Stimulated activated CD4-positive, alpha-beta T cell treated with anti-CD3 and anti-CD28 coated beads, Interleukin-1b, Interleukin-23, amount 100 ng/mL, for 24 hours (primary cell): ENCODE measurements around the gene ARAP3.
"Not testable (repeated sequence)": the region's sequence is repeated elsewhere in the genome, so short reads cannot be mapped to it uniquely, and the experiment has no call there.

Experiments used
- DNase-seq, 4 experiments: peaks; one replicate each; pipeline ENCODE4 v3.0.0-alpha.2; 2020; ENCODE audit warnings: low read depth in 4 of 4, low spot score in 1 of 4

ARAP3 gene, protein sequence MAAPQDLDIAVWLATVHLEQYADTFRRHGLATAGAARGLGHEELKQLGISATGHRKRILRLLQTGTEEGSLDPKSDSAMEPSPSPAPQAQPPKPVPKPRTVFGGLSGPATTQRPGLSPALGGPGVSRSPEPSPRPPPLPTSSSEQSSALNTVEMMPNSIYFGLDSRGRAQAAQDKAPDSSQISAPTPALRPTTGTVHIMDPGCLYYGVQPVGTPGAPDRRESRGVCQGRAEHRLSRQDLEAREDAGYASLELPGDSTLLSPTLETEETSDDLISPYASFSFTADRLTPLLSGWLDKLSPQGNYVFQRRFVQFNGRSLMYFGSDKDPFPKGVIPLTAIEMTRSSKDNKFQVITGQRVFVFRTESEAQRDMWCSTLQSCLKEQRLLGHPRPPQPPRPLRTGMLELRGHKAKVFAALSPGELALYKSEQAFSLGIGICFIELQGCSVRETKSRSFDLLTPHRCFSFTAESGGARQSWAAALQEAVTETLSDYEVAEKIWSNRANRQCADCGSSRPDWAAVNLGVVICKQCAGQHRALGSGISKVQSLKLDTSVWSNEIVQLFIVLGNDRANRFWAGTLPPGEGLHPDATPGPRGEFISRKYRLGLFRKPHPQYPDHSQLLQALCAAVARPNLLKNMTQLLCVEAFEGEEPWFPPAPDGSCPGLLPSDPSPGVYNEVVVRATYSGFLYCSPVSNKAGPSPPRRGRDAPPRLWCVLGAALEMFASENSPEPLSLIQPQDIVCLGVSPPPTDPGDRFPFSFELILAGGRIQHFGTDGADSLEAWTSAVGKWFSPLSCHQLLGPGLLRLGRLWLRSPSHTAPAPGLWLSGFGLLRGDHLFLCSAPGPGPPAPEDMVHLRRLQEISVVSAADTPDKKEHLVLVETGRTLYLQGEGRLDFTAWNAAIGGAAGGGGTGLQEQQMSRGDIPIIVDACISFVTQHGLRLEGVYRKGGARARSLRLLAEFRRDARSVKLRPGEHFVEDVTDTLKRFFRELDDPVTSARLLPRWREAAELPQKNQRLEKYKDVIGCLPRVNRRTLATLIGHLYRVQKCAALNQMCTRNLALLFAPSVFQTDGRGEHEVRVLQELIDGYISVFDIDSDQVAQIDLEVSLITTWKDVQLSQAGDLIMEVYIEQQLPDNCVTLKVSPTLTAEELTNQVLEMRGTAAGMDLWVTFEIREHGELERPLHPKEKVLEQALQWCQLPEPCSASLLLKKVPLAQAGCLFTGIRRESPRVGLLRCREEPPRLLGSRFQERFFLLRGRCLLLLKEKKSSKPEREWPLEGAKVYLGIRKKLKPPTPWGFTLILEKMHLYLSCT (N-terminal part only)

DNA sequence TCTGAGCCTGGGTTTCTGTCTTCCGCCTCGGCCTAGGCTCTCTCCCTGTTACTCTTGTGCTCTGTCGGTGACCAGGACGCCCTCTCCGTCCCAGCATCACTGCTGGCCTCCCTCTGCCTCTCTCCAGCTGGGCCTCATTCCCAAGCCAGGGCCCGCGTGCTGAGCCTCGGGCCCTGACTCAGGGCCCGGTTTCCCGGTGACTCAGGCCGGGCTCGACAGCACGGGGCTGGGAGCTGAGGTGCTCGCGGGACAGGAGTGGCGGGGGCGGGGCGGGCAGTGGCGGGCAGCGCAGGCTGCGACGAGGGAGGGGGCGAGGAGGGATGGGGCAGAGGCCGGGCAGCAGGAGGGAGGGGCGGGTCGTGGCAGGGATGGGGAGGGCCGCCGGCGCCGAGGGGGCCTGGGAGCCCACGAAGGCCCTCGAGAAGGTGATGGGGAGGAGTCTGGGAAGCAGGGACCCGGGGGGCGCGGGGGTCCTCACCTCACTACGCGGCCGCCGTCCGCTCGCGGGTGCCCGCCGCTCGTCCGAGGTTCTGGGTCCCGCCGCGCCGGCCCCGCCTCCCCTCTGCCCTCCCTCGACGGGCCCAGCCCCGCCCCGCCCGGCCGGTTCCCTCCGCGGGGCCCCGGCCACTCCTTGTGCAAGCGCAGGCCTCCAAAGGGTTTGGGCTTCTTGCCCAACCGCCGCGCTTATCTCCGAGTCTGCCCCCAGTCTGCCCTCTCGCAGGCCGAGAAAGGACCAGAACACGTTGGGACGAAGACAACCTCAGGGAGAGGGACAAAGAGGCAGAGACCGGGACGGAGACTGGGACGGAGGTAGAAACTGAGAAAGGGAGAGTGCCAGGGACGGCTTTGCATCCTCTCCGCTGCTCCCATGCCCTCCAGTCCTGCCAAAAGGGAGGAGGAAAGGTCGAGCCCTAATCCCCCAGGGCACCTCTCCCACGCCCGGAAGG lies at the start of gene ARAP3:
Gene ARAP3, minus strand, starts transcription at position 536 of the 947 bp plus-strand sequence. CDS start 1,744 bp downstream, outside the sequence.
- DNase-seq = no peak

DNA sequence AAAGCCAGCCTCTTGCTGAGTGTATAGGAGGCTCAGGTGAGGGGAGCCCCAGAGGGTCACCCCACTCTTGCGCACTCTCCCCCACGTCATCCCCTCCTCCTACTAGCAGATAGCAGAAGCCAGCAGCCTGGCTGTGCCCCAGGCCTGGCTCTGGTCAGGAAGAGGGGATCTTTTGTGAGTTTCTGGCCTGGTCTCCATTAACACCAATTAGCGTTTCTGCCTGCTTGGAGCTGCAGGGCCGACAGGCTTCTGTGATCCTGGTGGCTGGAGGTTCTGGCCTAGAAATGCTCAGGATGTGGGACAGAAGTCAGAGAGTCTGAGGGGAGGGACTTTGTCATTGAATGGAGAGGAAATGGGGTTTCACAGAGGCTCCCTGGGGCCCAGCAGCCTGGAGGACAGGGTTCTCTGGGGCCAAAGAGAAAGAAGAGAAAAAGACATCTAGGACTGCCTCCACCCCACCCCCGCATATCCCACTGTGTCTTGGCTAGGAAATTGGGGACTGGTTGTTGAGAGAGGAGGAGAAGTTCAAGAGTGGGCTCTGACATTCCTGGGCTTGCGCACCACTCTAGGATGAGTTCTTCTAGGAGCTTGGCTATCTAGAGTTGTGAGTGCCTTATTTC lies 47.5 kb upstream of the ARAP3 start:
- DNase-seq = no peak

DNA sequence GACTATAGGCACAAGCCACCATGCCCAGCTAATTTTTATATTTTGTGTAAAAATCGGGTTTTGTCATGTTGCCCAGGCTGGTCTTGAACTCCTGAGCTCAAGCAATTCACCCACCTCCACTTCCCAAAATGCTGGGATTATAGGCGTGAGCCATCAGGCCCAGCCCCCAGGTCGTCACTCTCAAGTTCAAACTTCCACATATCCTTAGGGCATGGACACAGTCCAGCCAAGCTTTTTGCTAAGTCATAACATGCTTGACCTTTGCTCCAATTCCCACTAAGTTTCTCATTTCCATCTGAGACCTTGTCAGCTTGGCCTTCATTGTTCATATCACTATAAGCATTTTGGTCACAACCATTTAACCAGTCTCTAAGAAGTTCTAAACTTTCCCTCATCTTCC lies 43.9 kb upstream of the ARAP3 start:
- DNase-seq = no peak

DNA sequence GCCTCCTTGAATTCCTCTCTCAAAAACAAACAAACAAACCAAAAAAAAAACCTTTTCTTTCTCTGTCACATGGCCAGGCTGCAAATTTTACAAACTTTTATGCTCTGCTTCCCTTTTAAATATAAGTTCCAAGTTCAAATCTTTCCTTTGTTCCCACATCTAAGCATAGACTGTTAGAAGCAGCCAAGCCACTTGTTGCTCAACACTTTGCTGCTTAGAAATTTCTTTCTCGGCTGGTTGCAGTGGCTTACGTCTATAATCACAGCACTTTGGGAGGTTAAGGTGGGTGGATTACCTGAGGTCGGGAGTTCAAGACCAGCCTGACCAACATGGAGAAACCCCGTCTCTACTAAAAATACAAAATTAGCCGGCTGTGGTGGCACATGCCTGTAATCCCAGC lies 43.1 kb upstream of the ARAP3 start:
- not testable (repeated sequence) for DNase-seq

DNA sequence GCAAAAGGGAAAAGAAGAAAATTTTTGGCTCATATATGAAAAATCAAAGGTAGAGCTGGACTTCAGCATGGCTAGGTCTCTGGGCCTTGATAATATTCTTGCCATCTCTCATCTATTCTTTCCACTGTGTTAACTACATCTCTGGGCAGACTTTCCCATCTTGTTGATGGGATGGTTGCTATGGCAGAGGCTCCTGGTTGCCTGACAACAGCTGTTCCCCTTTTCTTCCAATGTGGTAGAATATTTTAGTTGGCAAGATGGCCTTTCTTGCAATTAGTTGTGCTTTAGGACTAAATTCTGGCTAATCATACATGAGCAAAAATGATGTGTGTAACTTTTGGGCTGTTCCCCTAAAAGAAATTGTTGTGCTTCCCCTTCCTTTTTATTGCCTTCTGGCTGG lies 40.2 kb upstream of the ARAP3 start:
- DNase-seq = no peak

DNA sequence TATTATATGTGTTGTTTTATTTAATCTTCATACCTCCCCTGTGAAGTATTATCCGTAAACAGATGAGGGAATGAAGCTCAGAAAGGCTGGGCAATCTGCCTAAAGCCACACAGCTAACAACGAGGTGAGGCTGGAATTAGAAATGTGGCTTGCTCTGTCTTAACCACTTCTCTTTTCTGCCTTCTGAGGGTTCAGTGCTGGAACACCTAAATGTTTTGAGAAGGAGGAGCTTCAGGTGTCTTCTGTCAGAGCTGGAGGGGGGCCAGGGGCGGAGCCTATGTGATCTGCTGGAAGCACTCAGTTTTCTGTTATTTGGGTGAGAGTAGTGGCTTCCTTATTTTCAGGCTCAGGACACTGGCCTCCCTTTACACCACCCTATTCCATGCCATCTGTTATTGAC lies 35.0 kb upstream of the ARAP3 start:
- DNase-seq = no peak

DNA sequence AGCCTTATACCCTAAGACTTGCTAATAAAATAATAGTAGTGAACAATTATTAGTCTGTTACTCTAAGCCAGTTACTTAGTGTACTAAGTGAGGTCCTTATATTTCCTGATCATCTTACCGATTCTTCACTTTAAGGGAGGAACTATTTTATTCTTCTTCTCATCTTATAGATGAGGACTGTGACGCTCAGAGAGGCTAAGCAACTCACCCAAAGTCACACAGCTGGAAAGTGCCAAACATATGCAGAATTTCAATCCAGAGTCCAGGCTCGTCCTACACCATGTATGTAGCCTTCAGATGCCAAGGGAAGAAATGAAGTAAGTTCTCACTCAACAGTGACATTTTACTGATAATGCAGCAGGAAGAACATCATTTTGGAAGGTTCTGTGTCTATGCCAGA lies 34.4 kb upstream of the ARAP3 start:
- no peak for DNase-seq

DNA sequence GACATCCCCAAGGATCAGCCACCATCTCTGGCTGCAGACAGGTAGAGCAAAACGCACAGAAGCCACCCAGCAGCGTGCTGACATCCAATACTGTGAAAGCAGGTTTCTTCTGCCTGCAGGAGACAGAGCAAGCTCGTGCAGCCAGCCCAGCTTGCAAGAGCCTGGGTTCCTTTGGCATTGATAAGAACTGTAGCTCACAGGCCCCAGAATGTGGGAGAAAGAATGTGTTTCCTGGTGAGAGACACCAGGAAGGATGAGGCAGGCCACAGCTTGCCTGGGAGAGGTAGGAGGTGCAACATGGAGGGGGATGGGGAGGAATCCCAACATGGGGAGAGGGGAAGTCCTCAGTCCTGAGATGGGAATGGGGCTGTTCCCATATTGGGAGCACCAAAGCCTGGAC lies 34.0 kb upstream of the ARAP3 start:
- no peak for DNase-seq

DNA sequence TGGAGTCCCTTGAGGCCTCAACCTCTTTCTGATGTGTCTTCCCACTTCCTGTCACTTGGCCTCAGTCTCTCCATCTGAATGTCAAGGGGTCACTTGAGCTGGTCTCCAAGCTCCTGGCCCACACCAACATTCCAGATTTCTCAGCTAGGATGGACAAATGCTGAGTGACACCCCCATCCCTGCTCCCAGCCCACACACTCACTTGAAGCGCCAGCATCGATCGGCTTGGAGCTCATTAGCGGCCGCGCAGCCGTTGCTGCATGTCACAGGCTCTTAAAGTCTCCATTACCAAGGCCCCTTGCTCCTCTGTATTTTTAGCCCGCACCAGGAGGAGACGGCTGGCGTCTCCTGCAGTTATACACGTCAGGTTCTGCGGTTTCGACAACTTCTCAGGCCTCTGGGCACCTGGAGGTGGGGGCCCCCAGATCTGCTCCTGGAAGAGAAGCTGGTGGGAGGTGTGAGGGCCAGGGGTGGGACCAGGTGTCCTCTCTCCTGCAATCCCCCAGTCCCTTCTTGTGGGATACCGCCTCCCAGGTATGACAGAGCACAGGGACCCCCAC lies 33.4 kb upstream of the ARAP3 start:
- DNase-seq = no peak

DNA sequence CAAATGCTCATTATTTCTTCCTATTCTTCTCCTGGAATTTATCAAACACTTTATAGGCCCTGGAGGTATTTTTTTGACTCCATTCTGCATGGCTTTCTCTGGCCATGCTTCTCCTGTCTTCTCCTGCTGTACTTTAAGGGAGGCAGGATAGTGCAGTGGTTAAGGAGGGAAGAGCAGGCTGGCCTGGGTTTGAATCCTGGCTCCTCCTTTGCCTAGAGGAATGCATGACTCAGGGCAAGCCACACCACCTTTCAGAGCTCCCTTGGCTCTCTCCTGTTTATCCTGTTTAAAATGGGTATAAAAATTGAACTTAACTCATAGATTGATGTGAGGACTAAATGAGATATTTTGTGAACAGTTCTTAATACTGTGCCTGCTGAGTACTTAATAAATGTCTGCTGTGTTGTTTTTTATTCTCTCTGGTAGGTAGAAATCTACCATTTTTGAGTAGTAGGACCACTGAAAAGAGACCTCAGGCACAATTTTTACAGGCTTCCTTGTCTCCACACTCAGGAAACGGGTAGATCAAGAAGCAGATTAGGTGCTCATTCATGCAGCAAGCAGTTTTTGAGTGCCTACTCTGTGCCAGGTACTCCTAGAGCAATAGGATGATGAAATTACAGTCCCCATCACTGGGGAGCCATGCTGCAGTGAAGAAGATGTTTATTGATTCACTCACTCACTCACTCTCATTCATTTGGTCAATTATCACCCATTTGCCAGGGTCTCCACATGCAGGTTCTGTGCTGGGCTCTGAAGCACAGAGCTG lies 32.7 kb upstream of the ARAP3 start:
- no peak for DNase-seq

DNA sequence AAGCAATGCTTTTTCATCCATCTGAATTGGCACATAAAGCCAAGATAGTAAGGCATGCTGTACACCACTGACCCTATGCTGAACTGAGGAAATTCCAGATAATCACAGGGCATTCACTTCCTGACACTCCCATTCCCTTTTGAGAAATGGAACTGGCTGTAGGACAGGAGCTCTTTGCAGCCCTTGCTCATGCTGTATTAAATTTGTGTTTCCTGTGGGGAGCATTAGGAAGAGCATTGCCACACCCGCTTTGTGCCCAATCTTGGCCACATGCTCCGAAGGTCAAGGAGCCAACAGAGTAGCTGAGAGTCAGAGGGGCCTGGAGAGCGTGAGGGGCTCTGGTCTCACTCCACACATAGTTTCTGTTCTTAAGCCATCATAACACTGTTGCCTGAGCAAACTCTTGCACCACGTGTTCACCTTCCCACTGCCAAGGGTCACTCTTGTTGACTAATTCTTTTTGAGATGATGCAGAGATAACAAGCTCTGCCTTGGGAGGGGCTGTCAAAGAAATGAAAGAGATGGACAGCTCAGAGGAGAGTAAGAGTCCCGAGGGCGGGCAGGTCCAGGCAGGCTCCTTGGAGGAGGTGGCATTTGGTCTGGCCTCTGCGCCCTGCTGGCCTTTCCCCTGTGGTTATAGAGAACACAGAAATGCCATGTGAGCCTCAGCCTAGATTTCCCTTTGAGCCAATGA lies 31.7 kb upstream of the ARAP3 start:
- no peak for DNase-seq

DNA sequence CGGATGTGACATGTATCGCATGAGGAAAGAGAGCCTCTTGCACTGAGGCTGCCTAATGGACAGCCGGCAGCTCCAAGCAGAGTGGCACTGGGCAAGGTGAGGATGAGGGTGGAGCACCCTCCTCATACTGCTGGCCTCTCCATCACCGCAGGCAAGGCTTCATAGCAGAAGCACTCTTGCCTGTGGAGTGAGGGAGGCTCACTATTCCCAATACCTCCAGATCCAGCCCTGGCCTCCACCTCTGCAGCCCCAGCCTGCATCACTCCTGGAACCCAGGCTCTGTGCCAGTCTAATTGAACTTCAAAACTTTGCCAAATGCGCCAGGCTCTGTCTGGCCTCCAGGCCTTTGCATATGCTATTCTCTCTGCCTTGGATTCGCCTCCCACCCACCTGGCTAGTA lies 29.7 kb upstream of the ARAP3 start:
- no peak for DNase-seq

DNA sequence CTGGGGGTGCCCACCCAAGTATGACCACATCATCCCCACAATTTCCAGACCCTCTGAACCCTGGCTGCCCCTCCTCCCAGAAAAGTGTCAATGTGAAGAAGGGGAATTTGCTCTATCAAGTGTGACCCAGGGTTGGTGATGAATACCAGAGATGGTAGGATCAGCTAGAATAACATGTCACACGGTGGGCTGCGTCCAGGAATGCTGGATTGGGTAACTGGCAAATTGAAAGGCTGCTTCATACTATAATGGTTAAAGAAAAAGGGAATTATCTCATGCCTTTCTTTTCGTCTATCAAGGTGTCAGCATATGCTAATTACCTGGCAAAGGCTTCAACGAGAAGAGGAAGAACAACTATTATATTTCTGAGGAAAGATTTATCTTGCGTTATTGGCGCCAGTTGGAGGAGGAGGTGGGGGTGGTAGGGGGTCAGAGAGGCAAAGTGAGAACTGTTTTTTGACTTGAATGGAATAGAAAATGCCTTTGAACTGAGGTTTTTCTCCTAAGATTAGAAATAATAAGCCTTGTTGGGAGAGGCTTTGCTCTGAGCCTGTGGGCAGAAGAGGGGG lies 27.8 kb upstream of the ARAP3 start:
- no peak for DNase-seq

DNA sequence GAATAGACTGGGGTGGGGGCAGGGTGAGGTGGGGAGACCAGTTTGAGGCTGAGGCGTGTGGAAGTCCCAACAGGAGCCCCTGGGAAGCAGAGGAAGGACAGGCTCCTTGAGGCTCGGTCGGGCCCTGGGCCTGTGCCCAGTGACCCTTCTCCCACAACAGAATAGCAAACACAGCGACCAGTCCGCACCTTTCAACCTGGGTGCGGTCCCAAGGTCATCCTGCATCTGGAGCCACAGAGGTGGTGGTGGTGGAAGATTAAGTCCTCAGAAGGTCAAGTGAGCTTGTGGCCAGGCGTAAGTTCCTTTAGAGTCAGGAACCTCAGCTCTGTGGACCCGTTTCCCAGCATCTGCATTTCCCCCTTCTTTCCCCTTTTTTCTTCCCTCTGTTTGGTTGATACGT lies 26.0 kb upstream of the ARAP3 start:
- DNase-seq = no peak

DNA sequence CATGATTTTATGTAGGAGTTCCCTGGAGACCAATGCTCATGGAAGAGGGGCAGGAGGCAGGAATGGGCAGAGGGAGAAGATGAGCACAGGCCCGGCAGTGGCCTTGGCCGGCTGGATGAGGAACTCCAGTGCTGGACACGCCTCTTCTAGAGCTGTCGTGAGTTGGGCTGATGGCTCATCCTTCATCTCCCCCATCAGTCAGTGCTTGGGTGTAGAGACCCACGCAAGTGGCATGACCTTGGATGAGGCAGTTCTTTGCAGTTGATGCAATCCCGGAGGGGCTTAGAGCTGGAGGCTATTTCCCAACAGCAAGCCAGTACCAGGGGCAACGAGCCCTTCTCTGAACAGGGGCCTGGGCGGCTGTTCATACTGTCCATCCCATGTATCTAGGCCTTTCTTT lies 25.5 kb upstream of the ARAP3 start:
- DNase-seq = no peak

DNA sequence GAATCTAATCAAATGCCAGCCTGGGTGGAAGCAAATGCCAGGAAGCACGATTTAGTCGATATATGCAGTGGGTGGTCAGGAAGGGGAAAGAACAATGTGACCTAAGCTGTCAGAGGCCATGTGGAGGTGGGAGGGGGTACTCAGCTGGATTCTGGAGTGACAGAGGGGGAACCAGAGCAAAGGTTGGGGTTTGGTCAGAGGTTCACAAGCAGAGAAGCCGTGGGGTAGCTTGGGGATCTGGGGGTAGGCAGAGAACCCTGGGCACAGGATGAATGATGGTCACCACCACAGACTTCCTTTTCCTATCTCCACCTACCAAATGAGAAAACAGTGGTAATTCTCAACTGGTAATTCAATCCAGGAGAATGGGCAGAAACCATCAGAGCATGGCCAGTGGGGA lies 24.1 kb upstream of the ARAP3 start:
- DNase-seq = no peak

DNA sequence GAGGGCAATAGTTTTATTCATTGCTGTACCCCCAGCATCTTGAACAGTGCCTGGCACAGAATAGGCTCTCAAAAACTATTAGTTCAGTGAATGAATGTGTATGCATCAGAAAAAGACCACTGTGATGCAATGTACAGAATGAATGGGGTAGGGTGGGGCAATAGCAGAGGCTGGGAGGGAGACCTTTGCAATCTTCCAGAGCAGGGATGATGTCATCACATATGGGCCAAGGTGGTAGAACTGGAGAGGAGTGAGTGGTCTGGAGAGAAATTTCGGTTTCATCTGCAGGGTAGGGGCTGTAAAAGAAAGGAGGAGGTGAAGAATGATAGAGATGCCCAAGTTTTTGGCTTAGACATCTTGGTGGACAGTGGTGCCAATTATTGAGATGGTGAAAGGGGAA lies 23.4 kb upstream of the ARAP3 start:
- DNase-seq = no peak

DNA sequence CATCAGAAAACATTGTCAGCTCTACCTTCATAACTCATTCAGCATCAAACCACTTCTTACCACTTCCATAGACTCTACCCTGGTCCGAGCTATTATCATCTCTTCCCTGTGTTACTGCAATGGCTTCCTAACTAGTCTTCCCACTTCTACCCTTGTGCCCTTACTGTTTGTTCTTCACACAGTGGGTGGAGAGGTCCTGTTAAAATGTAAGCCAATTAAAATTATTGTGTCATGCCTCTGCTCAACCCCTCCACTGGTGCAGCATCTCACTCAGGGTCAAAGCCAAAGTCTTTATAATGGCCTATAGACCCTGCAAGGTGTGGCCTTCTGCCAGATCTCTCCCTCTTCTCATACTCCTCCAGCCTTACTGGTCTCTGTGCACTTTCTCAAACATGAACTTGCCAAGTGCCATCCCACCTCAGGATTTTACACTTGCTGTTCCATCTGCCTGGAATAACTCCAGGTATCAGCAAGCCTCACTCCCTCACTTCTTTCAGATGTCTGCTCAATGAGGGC lies 22.8 kb upstream of the ARAP3 start:
- no peak for DNase-seq
